HFFc6 (cell line): ENCODE results near the gene PCNA. TPM values are rescaled to one million over a fixed set of nuclear protein-coding genes. Genes with fewer than 3 reads are reported as not detected.
"Not testable (repeated sequence)": the region's sequence is repeated elsewhere in the genome, so short reads cannot be mapped to it uniquely, and the experiment has no call there.

Source experiments
- DNase-seq: peaks from one replicate; pipeline ENCODE4 v3.0.0-alpha.2; 2018
- H3K27ac Mint-ChIP-seq: 2 replicates; pipeline ENCODE4 v1.8.0; 2020; ENCODE audit warnings: mild to moderate bottlenecking, mixed read lengths
- H3K27me3 Mint-ChIP-seq: 2 replicates; pipeline ENCODE4 v1.8.0; 2021; ENCODE audit warnings: mild to moderate bottlenecking, moderate library complexity, mixed read lengths; ENCODE audit not compliant: insufficient read depth
- H3K36me3 Mint-ChIP-seq: 2 replicates; pipeline ENCODE4 v1.8.0; 2021; ENCODE audit warnings: low read depth, mixed read lengths
- H3K4me1 Mint-ChIP-seq: 2 replicates; pipeline ENCODE4 v1.8.0; 2020; ENCODE audit warnings: low read depth, mixed read lengths
- H3K4me3 Mint-ChIP-seq: 2 replicates; pipeline ENCODE4 v1.8.0; 2020; ENCODE audit warnings: mild to moderate bottlenecking, moderate library complexity, mixed read lengths
- H3K9me3 Mint-ChIP-seq: 2 replicates; pipeline ENCODE4 v1.8.0; 2020; ENCODE audit warnings: mild to moderate bottlenecking, mixed read lengths
- CTCF ChIP-seq: fragments of 200-600 bp; sonication (generic); IDR thresholded peaks from 2 replicates; pipeline ENCODE4 v1.5.0; 2021; ENCODE audit warnings: antibody characterized with exemption, mild to moderate bottlenecking
- total RNA-seq, 6 experiments: library from RNA; stranded (reverse); fragmentation: NEBNext Ultra II Directional; extraction: Animal tissue kit (Norgen Biotek cat#: 25700); gene quantifications; 2 replicates in 1 of 6; 3 replicates in 5 of 6; pipeline ENCODE4 v1.2.3, GENCODE V29; 2021

PCNA gene
- total RNA-seq, 6 experiments from 2014 or later = 104 to 172 (median 152) TPM

GRCh38 chr20:5114403-5114802 lies 5.4 kb downstream of the PCNA start:
- H3K27ac Mint-ChIP-seq = peak overlapping the region; percentile 48
- no peaks in the 10 kb centered on the region for H3K9me3 Mint-ChIP-seq
- peaks cover 2% of the 10 kb centered on the region for H3K27me3 Mint-ChIP-seq
- H3K4me3 Mint-ChIP-seq = no peak overlapping the region
- no peak for TF ChIP-seq CTCF
- H3K4me1 Mint-ChIP-seq = peaks cover 38% of the 10 kb centered on the region
- H3K36me3 Mint-ChIP-seq = peaks cover 46% of the 10 kb centered on the region
- no peak for DNase-seq

GRCh38 chr20:5113615-5113986 lies 6.2 kb downstream of the PCNA start:
- peak overlapping the region; percentile 92 for H3K27ac Mint-ChIP-seq
- TF ChIP-seq CTCF = no peak
- H3K4me1 Mint-ChIP-seq = peaks cover 42% of the 10 kb centered on the region
- peaks cover 54% of the 10 kb centered on the region for H3K36me3 Mint-ChIP-seq
- no peak for DNase-seq
- H3K27me3 Mint-ChIP-seq = no peaks in the 10 kb centered on the region; the same call in 1 of the 2 replicates
- peak overlapping the region; percentile 95 for H3K4me3 Mint-ChIP-seq
- no peaks in the 10 kb centered on the region for H3K9me3 Mint-ChIP-seq

- no peak overlapping the region for H3K4me3 Mint-ChIP-seq
- no peak overlapping the region for H3K27ac Mint-ChIP-seq
- H3K36me3 Mint-ChIP-seq = peaks cover 29% of the 10 kb centered on the region
- no peak for TF ChIP-seq CTCF
- no peaks in the 10 kb centered on the region for H3K9me3 Mint-ChIP-seq
- H3K27me3 Mint-ChIP-seq = no peaks in the 10 kb centered on the region; the same call in 1 of the 2 replicates
- DNase-seq = no peak
- peaks cover 21% of the 10 kb centered on the region for H3K4me1 Mint-ChIP-seq
These were observed 10.5 kb downstream of the PCNA start for GRCh38 chr20:5109276-5109675.

GRCh38 chr20:5104479-5104878 lies 15.3 kb downstream of the PCNA start:
- no peaks in the 10 kb centered on the region; the same call in 1 of the 2 replicates for H3K27me3 Mint-ChIP-seq
- no peak overlapping the region for H3K27ac Mint-ChIP-seq
- no peak for TF ChIP-seq CTCF
- H3K4me3 Mint-ChIP-seq = no peak overlapping the region
- DNase-seq = no peak
- H3K36me3 Mint-ChIP-seq = peaks cover 22% of the 10 kb centered on the region
- H3K9me3 Mint-ChIP-seq = no peaks in the 10 kb centered on the region
- H3K4me1 Mint-ChIP-seq = peaks cover 10% of the 10 kb centered on the region

GRCh38 chr20:5100684-5101347 lies 18.9 kb downstream of the PCNA start:
- peak; percentile 67 for DNase-seq
- Mint-ChIP-seq H3K27ac (peak overlapping the region; percentile 60), H3K9me3 (no peaks in the 10 kb centered on the region), H3K4me1 (peaks cover 5% of the 10 kb centered on the region), H3K36me3 (peaks cover 24% of the 10 kb centered on the region), H3K4me3 (no peak overlapping the region), H3K27me3 (no peaks in the 10 kb centered on the region; the same call in 1 of the 2 replicates)
- peak; percentile 97 for TF ChIP-seq CTCF

GRCh38 chr20:5099909-5100308 lies 19.8 kb downstream of the PCNA start:
- H3K4me1 Mint-ChIP-seq, H3K9me3 Mint-ChIP-seq, H3K27ac Mint-ChIP-seq, H3K27me3 Mint-ChIP-seq, H3K4me3 Mint-ChIP-seq, DNase-seq: not testable (repeated sequence)
- H3K36me3 Mint-ChIP-seq = peaks cover 24% of the 10 kb centered on the region

GRCh38 chr20:5099009-5099408 lies 20.7 kb downstream of the PCNA start:
- H3K27ac Mint-ChIP-seq, DNase-seq, H3K4me3 Mint-ChIP-seq, H3K27me3 Mint-ChIP-seq, H3K9me3 Mint-ChIP-seq, H3K4me1 Mint-ChIP-seq: not testable (repeated sequence)
- H3K36me3 Mint-ChIP-seq = peaks cover 17% of the 10 kb centered on the region
